ENCODE results near the gene M1AP.

The M1AP gene

GRCh38 chr2:74593826-74594772 is 54.0 kb downstream of the M1AP start:
- no peak for DNase-seq

- DNase-seq: no peak
Observed at GRCh38 chr2:74588664-74589063, 59.5 kb downstream of the M1AP start.

GRCh38 chr2:74587664-74588277 is 60.4 kb downstream of the M1AP start:
- DNase-seq: peak; percentile 71

GRCh38 chr2:74585406-74586185 is 62.5 kb downstream of the M1AP start:
- DNase-seq: no peak

GRCh38 chr2:74584088-74584645 is 64.0 kb downstream of the M1AP start:
- no peak for DNase-seq

- DNase-seq: no peak
Observed at GRCh38 chr2:74583504-74583903, 64.6 kb downstream of the M1AP start.

- no peak for DNase-seq
Observed at GRCh38 chr2:74582184-74582583, 65.9 kb downstream of the M1AP start.

GRCh38 chr2:74581463-74581862 is 66.7 kb downstream of the M1AP start:
- DNase-seq: no peak

- DNase-seq: no peak
Observed at GRCh38 chr2:74578408-74578807, 69.7 kb downstream of the M1AP start.

GRCh38 chr2:74577448-74577847 is 70.7 kb downstream of the M1AP start:
- peak; percentile 14 for DNase-seq

GRCh38 chr2:74576863-74577229 is 71.3 kb downstream of the M1AP start:
- DNase-seq: no peak

GRCh38 chr2:74576211-74576862 is 71.8 kb downstream of the M1AP start:
- DNase-seq: no peak

GRCh38 chr2:74575320-74575719 is 72.8 kb downstream of the M1AP start:
- DNase-seq: no peak

- DNase-seq: no peak
Observed at GRCh38 chr2:74573747-74574562, 74.2 kb downstream of the M1AP start.

GRCh38 chr2:74572178-74572925 is 75.8 kb downstream of the M1AP start:
- DNase-seq: no peak

GRCh38 chr2:74571058-74571457 is 77.1 kb downstream of the M1AP start:
- DNase-seq: no peak

- DNase-seq: no peak
Observed at GRCh38 chr2:74569686-74570085, 78.4 kb downstream of the M1AP start.

- no peak for DNase-seq
Observed at GRCh38 chr2:74567881-74568280, 80.2 kb downstream of the M1AP start.

- DNase-seq: no peak
Observed at GRCh38 chr2:74566754-74567085, 81.4 kb downstream of the M1AP start.

- no peak for DNase-seq
Observed at GRCh38 chr2:74566076-74566753, 81.9 kb downstream of the M1AP start.

GRCh38 chr2:74564222-74564621 is 83.9 kb downstream of the M1AP start:
- DNase-seq: no peak
